ENCODE data around the gene ARSK. TPM values are rescaled to one million over a fixed set of nuclear protein-coding genes. Genes with fewer than 3 reads are reported as not detected.

Gene ARSK
- total RNA-seq, 1 donor from 2014 or later = 10.7 TPM

DNA sequence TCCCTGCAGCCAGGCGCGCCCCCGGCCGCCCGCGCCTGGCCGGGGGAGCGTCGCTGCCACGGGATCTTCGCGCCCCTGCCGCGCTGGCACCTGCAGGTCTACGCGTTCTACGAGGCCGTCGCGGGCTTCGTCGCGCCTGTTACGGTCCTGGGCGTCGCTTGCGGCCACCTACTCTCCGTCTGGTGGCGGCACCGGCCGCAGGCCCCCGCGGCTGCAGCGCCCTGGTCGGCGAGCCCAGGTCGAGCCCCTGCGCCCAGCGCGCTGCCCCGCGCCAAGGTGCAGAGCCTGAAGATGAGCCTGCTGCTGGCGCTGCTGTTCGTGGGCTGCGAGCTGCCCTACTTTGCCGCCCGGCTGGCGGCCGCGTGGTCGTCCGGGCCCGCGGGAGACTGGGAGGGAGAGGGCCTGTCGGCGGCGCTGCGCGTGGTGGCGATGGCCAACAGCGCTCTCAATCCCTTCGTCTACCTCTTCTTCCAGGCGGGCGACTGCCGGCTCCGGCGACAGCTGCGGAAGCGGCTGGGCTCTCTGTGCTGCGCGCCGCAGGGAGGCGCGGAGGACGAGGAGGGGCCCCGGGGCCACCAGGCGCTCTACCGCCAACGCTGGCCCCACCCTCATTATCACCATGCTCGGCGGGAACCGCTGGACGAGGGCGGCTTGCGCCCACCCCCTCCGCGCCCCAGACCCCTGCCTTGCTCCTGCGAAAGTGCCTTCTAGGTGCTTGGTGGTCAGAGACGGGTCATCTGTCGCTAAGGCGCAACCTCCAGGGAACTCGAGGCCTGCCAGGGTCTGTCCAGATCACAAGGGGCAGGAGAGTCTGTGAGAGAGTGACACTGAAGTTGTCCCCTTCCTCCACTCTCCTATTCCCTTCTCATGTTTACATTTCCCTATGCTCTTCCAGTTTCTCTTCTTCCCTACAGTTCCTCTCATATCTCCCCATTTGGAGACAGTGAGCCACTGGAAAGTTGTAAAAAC is 66.3 kb downstream of the ARSK start:
- TF ChIP-seq, protein P1, sequence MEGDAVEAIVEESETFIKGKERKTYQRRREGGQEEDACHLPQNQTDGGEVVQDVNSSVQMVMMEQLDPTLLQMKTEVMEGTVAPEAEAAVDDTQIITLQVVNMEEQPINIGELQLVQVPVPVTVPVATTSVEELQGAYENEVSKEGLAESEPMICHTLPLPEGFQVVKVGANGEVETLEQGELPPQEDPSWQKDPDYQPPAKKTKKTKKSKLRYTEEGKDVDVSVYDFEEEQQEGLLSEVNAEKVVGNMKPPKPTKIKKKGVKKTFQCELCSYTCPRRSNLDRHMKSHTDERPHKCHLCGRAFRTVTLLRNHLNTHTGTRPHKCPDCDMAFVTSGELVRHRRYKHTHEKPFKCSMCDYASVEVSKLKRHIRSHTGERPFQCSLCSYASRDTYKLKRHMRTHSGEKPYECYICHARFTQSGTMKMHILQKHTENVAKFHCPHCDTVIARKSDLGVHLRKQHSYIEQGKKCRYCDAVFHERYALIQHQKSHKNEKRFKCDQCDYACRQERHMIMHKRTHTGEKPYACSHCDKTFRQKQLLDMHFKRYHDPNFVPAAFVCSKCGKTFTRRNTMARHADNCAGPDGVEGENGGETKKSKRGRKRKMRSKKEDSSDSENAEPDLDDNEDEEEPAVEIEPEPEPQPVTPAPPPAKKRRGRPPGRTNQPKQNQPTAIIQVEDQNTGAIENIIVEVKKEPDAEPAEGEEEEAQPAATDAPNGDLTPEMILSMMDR (IDR thresholded peaks at IDR 0.05) = no peak
- Mint-ChIP-seq H3K4me3 (ENCODE audit: unreplicated experiment) (peak overlapping the region; percentile 69), H3K27ac (ENCODE audit: unreplicated experiment) (no peak overlapping the region), H3K4me1 (ENCODE audit: unreplicated experiment) (peaks cover 16% of the 10 kb centered on the region), H3K9me3 (ENCODE audit: unreplicated experiment) (peaks cover 5% of the 10 kb centered on the region), H3K27me3 (ENCODE audit: unreplicated experiment) (no peaks in the 10 kb centered on the region), H3K36me3 (ENCODE audit: unreplicated experiment) (no peaks in the 10 kb centered on the region)
- DNase-seq (ENCODE audit: extremely low spot score, unreplicated experiment) = no peak

DNA sequence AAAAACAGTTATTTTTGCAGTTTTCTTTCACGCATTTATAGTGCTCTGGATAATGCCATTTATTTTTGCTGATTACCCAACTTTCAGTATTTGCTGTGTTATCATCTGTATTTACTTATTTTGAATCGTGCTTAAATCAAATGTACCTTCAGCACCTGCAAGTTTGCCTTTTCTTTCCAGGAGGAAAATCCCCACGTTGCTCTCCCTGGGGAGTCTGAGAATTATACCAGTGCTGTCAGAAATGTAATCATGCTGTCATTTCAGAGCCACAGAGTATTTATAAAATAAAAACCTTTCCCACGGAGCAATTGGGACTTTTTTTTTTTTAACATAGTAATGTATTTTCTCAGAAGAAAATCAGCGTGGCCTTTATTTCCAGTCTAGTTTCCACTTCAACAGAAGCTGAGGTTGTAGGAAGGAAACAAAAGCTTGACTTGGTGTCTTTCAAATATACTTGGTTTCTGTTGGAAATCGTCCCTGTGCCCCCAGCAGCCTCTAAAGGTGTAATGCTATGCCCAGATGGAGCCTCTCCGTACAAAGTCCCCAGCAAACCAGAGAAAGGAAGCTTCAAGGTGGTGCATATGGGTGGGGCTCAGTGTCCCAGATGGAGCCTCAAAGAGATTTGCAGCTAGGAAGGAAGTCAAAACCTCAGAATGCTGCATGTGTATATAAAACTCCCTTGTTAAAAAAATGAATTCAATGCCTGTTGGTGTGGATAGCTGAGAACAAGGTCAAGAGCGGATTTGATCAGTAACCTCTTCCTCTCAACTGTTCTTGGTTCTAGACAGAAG is 67.1 kb downstream of the ARSK start:
- H3K27me3 Mint-ChIP-seq (ENCODE audit: unreplicated experiment) = no peaks in the 10 kb centered on the region
- peak overlapping the region; percentile 69 for H3K4me3 Mint-ChIP-seq (ENCODE audit: unreplicated experiment)

DNA sequence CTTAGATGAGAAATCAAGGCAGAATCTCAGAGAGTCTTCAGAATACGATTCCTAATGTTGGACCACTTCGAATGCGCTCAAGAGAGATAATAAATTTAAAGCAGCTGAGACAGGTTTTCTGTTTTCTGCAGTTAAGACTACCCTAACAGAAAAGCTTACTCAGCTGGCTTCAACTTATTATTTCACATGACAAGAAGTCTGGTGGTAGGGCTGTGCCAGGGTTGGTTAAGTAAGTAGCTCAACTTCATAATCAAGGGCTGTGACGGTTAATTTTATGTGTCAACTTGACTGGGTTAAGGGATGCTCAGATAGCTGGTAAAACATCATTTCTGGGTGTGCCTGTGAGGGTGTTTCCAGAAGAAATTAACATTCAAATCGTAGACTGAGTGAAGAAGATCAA is 68.8 kb downstream of the ARSK start:
- no peaks in the 10 kb centered on the region for H3K36me3 Mint-ChIP-seq (ENCODE audit: unreplicated experiment)
- no peak for DNase-seq (ENCODE audit: extremely low spot score, unreplicated experiment)
- no peak overlapping the region for H3K4me3 Mint-ChIP-seq (ENCODE audit: unreplicated experiment)
- H3K4me1 Mint-ChIP-seq (ENCODE audit: unreplicated experiment) = peaks cover 13% of the 10 kb centered on the region
- no peaks in the 10 kb centered on the region for H3K27me3 Mint-ChIP-seq (ENCODE audit: unreplicated experiment)
- peaks cover 5% of the 10 kb centered on the region for H3K9me3 Mint-ChIP-seq (ENCODE audit: unreplicated experiment)
- TF ChIP-seq, protein P1 (IDR thresholded peaks at IDR 0.05) = no peak
- H3K27ac Mint-ChIP-seq (ENCODE audit: unreplicated experiment) = no peak overlapping the region

More for the DNA sequence above, 67.1 kb downstream of the ARSK start:
- DNase-seq (ENCODE audit: extremely low spot score, unreplicated experiment) = no peak
- TF ChIP-seq, protein P1 (IDR thresholded peaks at IDR 0.05) = no peak
- peaks cover 5% of the 10 kb centered on the region for H3K9me3 Mint-ChIP-seq (ENCODE audit: unreplicated experiment)
- no peaks in the 10 kb centered on the region for H3K36me3 Mint-ChIP-seq (ENCODE audit: unreplicated experiment)
- no peak overlapping the region for H3K27ac Mint-ChIP-seq (ENCODE audit: unreplicated experiment)
- peaks cover 13% of the 10 kb centered on the region for H3K4me1 Mint-ChIP-seq (ENCODE audit: unreplicated experiment)

DNA sequence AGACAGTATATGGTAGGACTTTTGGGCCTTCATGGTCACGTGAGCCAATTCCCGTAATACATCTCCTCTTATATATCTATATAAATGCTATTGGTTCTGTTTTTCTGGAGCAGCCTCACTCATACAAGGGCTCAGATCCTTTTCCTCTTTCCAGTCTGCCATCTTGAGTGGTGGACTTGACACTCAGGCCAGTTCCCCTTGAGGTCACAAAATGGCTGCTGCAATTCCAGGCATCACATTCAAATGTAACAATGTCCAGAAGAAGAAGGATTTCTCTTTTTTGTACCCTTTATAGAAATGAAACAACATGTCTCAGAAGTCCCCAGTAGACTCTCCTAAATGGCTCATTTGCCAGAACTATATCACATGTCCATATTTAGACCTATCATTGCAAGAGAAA is 69.5 kb downstream of the ARSK start:
- Mint-ChIP-seq H3K27ac (ENCODE audit: unreplicated experiment) (no peak overlapping the region), H3K4me1 (ENCODE audit: unreplicated experiment) (peaks cover 13% of the 10 kb centered on the region), H3K4me3 (ENCODE audit: unreplicated experiment) (no peak overlapping the region), H3K36me3 (ENCODE audit: unreplicated experiment) (no peaks in the 10 kb centered on the region), H3K27me3 (ENCODE audit: unreplicated experiment) (no peaks in the 10 kb centered on the region), H3K9me3 (ENCODE audit: unreplicated experiment) (peaks cover 5% of the 10 kb centered on the region)
- TF ChIP-seq, protein P1 (IDR thresholded peaks at IDR 0.05) = no peak
- DNase-seq (ENCODE audit: extremely low spot score, unreplicated experiment) = no peak

DNA sequence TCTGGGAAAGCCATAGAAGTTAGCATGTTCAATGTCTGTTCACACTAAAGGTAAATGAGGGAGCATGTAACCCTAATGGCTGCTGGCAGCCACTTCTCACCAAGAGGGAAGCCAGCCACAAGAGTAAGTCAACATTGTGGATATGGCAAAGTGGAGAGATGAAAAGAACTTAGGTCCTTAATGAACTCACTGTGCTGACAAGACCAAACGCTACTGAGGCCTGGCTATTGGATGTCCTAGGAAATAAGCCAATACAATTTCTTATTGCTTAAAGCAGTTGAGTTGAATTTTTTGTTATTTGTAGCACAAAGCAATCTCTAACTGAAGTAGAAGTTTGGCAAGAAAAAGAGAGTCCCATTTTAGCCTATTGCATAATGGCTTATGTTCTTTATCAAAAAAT is 71.8 kb downstream of the ARSK start:
- H3K27ac Mint-ChIP-seq (ENCODE audit: unreplicated experiment) = no peak overlapping the region
- no peak for DNase-seq (ENCODE audit: extremely low spot score, unreplicated experiment)
- peaks cover 5% of the 10 kb centered on the region for H3K9me3 Mint-ChIP-seq (ENCODE audit: unreplicated experiment)
- TF ChIP-seq, protein P1 (IDR thresholded peaks at IDR 0.05) = no peak
- no peak overlapping the region for H3K4me3 Mint-ChIP-seq (ENCODE audit: unreplicated experiment)
- H3K4me1 Mint-ChIP-seq (ENCODE audit: unreplicated experiment) = peaks cover 12% of the 10 kb centered on the region
- no peaks in the 10 kb centered on the region for H3K36me3 Mint-ChIP-seq (ENCODE audit: unreplicated experiment)
- no peaks in the 10 kb centered on the region for H3K27me3 Mint-ChIP-seq (ENCODE audit: unreplicated experiment)

Data from osteocyte (in vitro differentiated cells).